ENCODE measurements around the gene YPEL5. TPM values are rescaled to one million over a fixed set of nuclear protein-coding genes. Genes with fewer than 3 reads are reported as not detected.

Gene YPEL5
- total RNA-seq, 1 experiment from 2014 or later = 27.3 TPM

Other genes with a start within 250 kb of the YPEL5 start
- gene ALK, start 225.4 kb upstream of the YPEL5 start, total RNA-seq (2021) = 0.09 to 0.11 TPM in 2 of 3 replicates, not detected in the other
- gene LBH, start 84.5 kb downstream of the YPEL5 start, total RNA-seq (2021) = 30.8 to 47.3 TPM (median 34.7 TPM) in 3 replicates

Measured in WTC11 (cell line).